Jurkat, Clone E6-1 (cell line): Measurements from ENCODE around the gene MET.
"Not testable (repeated sequence)": the region's sequence is repeated elsewhere in the genome, so short reads cannot be mapped to it uniquely, and the experiment has no call there.

Experiments
- DNase-seq: peaks from one replicate; pipeline ENCODE4 v3.0.0-alpha.2; 2011; ENCODE audit warnings: low read depth, low spot score
- H3K4me3 ChIP-seq: 2 replicates; pipeline ENCODE4 v1.5.1; 2011; ENCODE audit warnings: mild to moderate bottlenecking, low read length, control low read depth, moderate library complexity

The MET gene

DNA sequence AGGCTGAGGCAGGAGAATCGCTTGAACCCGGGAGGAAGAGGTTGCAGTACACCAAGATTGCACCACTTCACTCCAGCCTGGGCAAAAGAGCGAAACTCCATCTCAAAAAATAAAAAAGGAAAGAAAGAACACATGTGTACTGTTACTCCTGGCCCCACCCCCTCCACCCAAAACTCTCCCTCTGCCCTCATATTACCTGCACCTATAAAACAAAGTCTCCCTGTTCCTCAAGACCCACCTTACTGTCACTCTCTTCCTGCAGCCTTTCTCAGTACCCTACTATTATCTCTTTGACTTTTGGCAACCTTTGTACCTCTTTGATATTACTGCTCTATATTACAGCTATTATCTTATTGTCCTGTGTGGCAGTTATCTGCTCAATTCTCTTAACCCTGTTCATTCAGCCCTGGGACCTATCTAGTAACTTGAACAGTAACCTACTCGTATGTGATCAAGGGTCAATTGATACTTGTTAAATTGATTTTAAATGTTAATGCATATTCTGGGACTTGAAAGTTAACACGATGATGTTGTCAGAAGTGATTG is 121.9 kb downstream of the MET start:
- H3K4me3 ChIP-seq = no peak overlapping the region
- no peak for DNase-seq

DNA sequence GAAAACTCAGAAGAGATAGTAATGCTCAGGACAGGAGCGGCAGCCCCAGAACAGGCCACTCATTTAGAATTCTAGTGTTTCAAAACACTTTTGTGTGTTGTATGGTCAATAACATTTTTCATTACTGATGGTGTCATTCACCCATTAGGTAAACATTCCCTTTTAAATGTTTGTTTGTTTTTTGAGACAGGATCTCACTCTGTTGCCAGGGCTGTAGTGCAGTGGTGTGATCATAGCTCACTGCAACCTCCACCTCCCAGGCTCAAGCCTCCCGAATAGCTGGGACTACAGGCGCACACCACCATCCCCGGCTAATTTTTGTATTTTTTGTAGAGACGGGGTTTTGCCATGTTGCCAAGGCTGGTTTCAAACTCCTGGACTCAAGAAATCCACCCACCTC is 124.5 kb downstream of the MET start:
- H3K4me3 ChIP-seq = no peak overlapping the region

DNA sequence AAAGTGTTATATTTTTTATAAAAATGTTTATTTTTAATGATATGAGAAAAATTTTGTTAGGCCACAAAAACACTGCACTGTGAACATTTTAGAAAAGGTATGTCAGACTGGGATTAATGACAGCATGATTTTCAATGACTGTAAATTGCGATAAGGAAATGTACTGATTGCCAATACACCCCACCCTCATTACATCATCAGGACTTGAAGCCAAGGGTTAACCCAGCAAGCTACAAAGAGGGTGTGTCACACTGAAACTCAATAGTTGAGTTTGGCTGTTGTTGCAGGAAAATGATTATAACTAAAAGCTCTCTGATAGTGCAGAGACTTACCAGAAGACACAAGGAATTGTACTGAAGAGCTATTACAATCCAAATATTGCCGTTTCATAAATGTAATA is 125.6 kb downstream of the MET start:
- no peak overlapping the region for H3K4me3 ChIP-seq
- DNase-seq = no peak

More for the DNA sequence above, 124.5 kb downstream of the MET start:
- no peak for DNase-seq

DNA sequence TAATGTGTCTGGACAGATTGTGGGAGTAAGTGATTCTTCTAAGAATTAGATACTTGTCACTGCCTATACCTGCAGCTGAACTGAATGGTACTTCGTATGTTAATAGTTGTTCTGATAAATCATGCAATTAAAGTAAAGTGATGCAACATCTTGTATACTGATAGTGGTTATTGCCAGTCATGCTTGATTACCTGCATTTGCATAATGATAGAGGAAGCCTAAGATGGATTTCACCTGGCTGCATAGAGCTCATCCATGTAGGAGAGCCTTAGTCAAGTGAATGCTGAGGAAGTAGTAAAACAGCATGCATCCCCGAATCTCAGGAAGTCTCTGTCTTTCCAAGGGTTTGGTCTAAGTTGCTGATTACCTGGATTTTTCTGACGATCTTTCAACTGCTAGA is 126.2 kb downstream of the MET start:
- no peak for DNase-seq
- no peak overlapping the region for H3K4me3 ChIP-seq

DNA sequence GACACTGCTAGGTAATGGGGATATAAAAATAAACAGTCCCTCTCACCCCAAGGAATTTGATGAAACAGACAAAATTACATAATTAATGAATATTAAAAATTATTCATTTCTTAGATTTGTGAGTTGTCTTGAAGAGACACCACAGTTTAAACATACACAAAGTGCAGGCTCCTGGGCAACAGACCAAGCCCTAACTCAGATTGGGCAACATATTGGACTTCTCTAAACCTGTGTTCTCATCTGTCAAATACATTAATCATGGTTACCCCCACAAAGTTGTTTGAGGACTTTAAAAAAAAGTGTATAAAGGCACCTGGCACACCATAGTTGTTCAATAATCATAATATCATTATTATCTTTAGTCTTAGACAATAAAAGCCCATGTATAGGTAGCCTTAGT is 127.9 kb downstream of the MET start:
- no peak overlapping the region for H3K4me3 ChIP-seq
- DNase-seq = no peak

DNA sequence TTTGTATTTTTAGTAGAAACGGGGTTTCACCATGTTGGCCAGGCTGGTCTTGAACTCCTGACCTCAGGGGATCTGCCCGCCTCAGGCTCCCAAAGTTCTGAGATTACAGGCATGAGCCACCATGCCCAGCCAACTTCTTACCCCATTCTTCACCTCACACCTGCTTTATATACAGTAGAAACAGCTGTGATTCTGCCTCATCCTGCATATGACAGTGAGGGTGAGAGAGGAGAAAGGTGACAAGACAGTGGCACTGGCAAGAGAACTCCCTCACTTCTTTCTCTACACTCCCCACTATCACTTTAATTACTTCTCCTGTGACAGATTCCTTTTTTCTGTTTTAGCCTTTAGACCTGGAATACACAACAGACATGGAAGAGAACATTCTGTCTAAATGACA is 128.6 kb downstream of the MET start:
- H3K4me3 ChIP-seq = no peak overlapping the region
- DNase-seq = no peak

DNA sequence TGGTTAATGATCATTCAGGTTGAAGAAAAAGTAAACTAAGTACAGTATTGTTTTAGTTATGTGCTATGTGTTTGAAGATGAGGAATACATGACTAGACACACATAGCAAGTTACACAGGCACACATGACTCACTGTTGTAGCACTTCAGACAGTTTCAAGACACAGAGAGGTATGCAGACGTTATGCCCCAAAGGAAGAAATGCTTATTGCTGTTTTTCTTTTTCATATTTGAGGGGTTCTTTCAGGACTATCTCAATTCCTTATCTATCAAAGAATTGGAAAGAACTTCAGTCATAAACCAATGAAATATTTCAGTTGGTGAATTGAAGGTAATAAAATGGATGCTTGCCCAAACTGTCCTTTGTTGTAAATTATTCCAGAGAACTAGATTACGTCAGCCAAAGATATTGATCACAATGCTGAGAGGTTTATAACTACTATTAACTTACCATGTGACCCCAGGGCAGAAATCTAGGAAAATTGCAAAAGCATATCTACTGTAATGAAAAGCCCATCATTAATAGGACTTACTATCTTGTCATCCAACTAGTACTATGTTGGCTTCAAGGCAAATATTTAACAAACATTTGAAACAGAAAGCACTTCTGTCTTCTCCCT is 129.2 kb downstream of the MET start:
- DNase-seq = no peak
- H3K4me3 ChIP-seq = no peak overlapping the region

DNA sequence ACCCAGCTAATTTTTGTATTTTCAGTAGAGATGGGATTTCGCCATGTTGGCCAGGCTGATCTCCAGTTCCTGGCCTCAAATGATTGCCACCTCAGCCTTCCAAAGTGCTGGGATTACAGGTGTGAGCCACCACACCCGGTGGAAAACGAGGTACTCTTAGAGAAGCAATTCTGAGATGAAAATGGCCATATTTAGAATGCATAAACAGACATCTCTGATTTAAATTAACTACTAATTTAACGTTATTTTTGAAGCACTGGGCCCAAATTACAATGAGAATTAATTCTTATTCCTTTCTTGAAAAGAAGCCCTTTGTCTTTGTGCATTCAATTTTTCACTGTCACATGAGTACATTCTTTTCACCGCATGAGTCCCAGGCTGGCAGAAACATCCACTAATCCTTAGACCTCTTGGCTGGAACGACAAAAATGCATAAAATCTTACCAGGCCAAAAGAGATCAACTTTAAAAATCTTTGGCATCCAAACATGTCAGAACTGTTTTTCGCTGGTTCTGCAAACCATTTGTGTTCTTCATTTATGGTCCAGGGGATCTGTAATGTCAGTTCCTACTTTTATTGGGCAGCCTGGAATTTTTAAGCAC is 130.2 kb downstream of the MET start:
- no peak overlapping the region for H3K4me3 ChIP-seq
- DNase-seq = no peak

DNA sequence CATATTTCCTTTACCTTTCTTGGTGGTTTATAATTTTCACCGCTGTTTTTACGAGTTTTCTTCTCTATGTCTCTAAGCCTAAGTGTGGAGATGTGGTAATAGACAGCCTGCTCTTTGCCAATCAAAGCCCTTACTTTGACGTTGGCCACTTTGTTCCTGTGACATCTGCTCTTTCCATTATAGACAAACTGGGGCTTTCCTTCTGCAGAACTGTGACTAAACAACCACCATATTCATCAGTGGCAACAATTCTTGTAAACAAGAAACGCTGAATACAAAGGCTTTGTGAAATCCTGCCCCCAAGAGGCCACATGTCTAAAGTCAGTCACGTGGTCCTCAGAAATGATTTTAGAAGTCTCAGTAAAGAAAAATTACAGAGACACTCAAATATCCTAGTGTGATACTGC is 130.8 kb downstream of the MET start:
- DNase-seq = peak; percentile 31
- no peak overlapping the region for H3K4me3 ChIP-seq

DNA sequence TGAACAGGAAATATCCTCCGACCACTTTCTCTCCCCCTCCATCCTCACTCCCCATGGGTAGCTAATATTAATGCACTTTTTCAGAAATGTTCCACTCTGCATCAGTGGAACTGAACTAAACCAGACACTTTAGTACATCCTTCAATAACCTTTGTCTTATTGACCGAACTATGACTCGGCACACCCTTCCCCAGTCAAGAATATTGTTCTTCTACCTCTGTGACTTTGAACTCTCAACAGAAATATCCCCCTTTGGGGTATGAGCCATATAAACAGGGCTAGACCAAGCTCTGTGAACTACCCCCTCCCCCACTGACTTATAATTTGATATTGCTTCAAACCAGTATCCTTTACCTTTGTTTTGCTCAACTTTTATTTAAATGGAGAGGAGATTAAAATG is 132.5 kb downstream of the MET start:
- H3K4me3 ChIP-seq = no peak overlapping the region
- no peak for DNase-seq

DNA sequence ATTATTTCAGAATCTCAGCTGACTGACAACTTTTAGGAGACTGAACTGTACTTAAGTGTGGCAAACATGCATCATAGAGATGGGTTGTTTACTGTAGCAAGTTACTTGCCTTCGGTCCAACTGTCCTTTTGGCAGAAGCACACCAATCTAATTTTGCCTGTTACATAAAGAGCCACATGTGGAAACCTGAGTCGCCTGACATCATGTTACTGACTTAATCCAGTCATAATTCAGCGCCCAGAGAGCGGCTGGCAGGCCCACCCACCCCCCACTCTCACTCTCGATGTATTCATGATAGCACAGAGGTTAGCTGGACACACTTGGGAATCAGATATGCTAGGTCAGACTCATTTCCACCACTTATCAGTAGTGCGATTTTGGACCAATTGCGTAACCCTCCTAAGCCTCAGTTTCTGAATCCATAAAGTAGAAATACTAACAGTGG is 133.1 kb downstream of the MET start:
- no peak for DNase-seq
- no peak overlapping the region for H3K4me3 ChIP-seq

DNA sequence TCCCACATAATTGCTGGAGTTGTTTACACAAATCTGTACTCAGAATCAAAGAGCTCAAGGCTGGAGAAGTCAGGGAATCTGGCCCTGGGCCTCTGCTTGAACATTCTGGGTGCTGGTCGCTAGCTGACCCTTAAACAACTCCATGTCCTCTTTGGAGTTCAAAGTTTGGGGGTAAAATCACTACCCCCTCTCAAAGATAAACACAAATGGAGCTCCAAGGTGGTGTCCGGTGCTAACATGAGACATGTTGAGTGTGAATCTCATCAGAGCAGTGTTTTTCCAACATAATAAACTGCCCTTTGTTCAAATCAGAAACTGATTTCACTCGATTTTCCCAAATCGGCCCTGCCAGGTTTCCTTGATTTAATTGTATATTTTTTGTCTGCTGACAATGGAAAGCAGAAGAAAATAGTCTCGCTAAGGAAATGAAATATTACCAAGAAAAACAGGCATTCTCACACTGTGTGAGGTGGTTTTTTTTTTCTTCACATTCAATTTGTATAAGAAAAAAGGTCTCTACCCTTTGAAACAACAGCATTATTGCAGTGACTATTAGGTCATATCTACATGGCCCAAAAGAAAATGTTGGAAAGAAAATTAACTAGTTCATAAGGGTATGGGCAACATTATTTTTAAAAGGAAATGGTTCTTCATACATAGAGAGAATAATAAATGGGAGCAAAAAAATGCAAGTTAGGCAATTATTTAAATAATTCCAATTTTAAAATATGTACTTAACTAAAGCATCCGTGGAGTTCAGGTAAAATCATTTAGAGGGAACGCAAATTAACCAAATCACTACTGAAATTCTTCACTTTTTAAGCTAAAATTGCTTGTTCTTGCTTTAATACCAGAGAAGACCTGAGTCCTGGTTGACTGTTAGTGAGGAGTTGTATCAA is 134.3 kb downstream of the MET start:
- no peak overlapping the region for H3K4me3 ChIP-seq

DNA sequence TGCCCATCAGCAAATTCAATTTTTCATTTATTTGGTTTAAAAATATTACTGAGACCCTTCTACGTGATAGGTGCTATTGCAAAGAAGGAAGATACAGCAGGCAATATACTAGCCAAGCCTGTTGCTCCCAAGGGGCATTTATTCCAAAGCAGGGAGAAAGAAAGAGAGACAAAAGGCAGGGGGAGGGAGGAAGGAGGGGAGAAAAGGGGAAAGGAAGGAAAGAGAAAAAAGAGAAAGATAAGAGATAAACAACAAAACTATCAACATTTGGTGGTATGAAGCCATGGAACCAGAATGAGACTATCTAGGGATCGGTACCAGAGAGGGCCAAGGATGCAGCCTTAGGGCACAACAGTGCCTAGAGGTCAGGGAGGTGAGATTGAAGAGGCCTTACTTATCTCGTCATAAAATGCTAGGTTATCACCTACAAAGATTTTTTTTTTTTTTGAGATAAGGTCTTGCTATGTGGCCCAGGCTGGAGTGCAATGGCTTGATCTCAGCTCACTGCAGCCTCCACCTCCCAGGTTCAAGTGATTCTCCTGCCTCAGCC is 135.1 kb downstream of the MET start:
- DNase-seq = no peak
- no peak overlapping the region for H3K4me3 ChIP-seq

More for the DNA sequence above, 134.3 kb downstream of the MET start:
- DNase-seq = no peak

DNA sequence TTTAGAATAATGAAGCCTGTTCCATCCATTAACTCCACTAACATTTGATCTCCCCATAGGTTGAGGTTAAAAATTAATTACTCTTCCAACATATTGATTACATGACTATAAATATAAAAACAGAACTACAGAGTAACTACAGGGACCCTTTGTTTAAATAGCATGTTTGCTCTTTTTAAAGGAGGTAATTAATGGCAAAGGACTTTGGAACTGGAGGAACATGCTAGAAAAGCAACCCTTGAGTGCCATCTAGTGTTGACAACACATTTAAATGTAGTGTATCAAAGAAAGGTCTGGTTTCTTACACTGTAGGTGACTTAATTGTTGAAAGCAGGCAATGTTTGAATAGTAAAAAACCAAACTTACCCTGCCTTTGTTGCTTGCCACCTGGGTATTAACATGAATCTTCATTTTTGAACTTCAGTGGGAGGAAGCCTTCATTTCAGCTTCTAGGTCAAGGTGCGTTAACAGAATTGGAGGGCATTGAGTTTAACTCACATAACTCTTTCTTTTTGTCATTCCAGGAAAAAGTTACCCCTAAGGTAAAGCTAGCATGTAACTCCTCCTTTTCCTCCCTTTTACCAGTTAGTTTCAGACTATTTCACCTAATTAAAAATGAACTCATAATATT is 137.8 kb downstream of the MET start:
- no peak overlapping the region for H3K4me3 ChIP-seq
- peak; percentile 44 for DNase-seq

DNA sequence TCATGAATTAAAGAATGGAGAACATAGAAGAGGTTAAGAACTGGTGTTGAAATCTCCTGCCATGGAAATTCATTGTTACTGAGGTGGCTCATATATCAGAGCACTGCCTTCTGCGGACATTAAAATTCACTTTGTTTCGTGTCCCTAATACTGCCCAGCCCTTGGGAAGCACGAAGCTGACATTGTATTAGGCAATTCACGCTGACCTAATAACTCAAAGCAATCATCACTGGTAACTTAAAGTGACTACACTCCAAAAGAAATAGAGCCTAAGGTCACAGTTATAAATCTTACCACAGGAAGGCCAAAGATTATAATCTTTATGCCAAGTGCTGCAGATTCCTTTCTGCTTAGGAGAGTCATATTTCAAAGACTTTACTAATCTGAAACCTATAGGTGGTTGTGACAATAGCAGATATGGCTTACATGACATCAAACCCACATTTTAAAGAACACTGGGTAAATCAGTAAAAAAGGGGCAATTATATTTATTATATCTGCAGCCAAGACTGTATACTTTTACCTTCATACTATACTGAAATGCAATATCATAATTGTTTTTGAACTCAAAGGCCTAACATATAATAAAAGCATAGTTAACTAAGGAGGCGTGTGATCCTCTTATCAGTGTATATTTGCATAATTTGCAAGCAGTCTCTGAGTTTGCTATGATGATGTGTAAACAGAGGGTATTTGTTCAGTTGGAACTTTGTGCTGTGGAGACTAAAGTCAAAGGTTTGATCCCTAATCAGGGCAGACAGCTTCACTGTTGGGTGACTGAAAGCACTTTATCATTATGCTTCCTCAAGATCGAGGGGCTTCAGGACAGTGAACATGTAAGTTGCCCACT is 138.5 kb downstream of the MET start:
- H3K4me3 ChIP-seq = no peak overlapping the region
- DNase-seq = no peak

DNA sequence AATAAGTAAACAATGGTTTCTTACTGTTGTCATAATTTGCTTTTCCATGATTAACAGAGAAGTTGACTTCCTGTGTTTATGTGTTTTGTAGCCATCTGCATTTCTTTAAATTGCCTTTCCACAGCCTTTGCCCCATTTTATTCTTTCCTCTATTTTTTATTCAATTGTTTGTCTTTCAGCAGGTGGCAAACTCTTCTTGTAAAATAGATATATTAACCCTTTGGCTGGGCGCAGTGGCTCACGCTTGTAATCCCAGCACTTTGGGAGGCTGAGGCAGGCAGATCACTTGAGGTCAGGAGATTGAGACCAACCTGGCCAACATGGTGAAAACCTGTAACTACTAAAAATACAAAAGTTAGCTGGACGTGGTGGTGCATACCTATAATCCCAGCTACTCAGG is 139.8 kb downstream of the MET start:
- no peak for DNase-seq
- H3K4me3 ChIP-seq = no peak overlapping the region

DNA sequence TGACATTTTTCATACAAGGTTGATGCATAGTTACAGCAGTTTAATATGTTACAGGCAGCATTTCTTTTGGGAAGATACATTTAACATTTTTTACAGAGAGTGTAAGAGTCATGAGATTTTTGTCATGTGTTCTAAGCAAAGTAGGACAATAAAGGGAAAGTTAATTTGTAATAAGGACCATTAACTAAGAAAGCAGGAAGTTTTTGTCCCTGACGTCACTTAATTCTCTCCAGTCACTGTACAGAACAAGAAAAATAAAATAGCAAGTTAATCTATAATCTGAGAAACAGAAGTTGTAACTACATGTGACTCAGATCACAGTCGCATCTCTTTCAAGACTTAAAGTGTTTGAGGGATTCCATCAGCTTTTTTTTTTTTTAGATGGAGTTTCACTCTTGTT is 140.9 kb downstream of the MET start:
- no peak overlapping the region for H3K4me3 ChIP-seq
- DNase-seq = no peak

DNA sequence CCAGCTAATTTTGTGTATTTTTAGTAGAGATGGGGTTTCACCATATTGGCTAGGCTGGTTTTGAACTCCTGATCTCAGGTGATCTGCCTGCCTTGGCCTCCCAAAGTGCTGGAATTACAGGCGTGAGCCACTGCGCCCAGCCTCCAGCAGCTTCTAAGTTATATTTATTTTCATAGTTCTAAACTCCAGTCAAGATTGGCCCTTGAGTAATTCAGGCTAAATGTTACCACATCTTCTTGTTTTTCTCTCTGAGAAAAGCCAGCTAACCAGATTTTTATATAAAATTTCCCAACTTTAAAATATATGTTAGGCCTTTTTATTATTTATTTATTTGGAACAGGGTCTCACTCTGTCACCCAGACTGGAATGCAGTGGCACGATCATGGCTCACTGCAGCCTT is 141.4 kb downstream of the MET start:
- not testable (repeated sequence) for DNase-seq, H3K4me3 ChIP-seq
